ENCODE measurements around the gene POU2AF2. TPM values are rescaled to one million over a fixed set of nuclear protein-coding genes. Genes with fewer than 3 reads are reported as not detected.

Gene POU2AF2
- total RNA-seq, 1 donor, result not detected

- Histone ChIP-seq H3K27ac (ENCODE audit: low read depth, low read length) (no peak overlapping the region), H4K20me1 (ENCODE audit: insufficient read depth, low read length) (no peaks in the 10 kb centered on the region), H3K36me3 (ENCODE audit: insufficient read depth, low read length) (no peaks in the 10 kb centered on the region), H3K79me2 (ENCODE audit: insufficient read depth, low read length) (no peaks in the 10 kb centered on the region), H2AFZ (ENCODE audit: low read length) (no peak overlapping the region), H3K4me2 (ENCODE audit: insufficient read depth, low read length) (no peak overlapping the region), H3K27me3 (ENCODE audit: insufficient read depth, low read length) (no peaks in the 10 kb centered on the region), H3K4me3 (ENCODE audit: insufficient read depth, low read length) (no peak overlapping the region), H3K9me3 (ENCODE audit: low read depth, low read length) (no peaks in the 10 kb centered on the region), H3K4me1 (ENCODE audit: insufficient read depth, low read length) (no peaks in the 10 kb centered on the region)
- TF ChIP-seq CTCF (IDR thresholded peaks at IDR 0.05; ENCODE audit: extremely low read depth, low read depth, low read length), result no peak
- no peak for DNase-seq (ENCODE audit: insufficient read length, low spot score, missing footprints)
Measured at GRCh38 chr11:111272420-111272819, 26.9 kb downstream of the POU2AF2 start.

- Histone ChIP-seq H2AFZ (ENCODE audit: low read length) (no peak overlapping the region), H3K9me3 (ENCODE audit: low read depth, low read length) (no peaks in the 10 kb centered on the region), H3K27me3 (ENCODE audit: insufficient read depth, low read length) (peaks cover 6% of the 10 kb centered on the region), H3K4me1 (ENCODE audit: insufficient read depth, low read length) (no peaks in the 10 kb centered on the region), H3K36me3 (ENCODE audit: insufficient read depth, low read length) (no peaks in the 10 kb centered on the region), H3K4me3 (ENCODE audit: insufficient read depth, low read length) (no peak overlapping the region), H4K20me1 (ENCODE audit: insufficient read depth, low read length) (no peaks in the 10 kb centered on the region), H3K4me2 (ENCODE audit: insufficient read depth, low read length) (no peak overlapping the region), H3K27ac (ENCODE audit: low read depth, low read length) (no peak overlapping the region), H3K79me2 (ENCODE audit: insufficient read depth, low read length) (no peaks in the 10 kb centered on the region)
- no peak for TF ChIP-seq CTCF (IDR thresholded peaks at IDR 0.05; ENCODE audit: extremely low read depth, low read depth, low read length)
- DNase-seq (ENCODE audit: insufficient read length, low spot score, missing footprints), result no peak
Measured at GRCh38 chr11:111282562-111283075, 37.1 kb downstream of the POU2AF2 start.

GRCh38 chr11:111283945-111284481, 38.5 kb downstream of the POU2AF2 start:
- Histone ChIP-seq H4K20me1 (ENCODE audit: insufficient read depth, low read length) (no peaks in the 10 kb centered on the region), H3K4me2 (ENCODE audit: insufficient read depth, low read length) (no peak overlapping the region), H3K4me1 (ENCODE audit: insufficient read depth, low read length) (no peaks in the 10 kb centered on the region), H3K9me3 (ENCODE audit: low read depth, low read length) (no peaks in the 10 kb centered on the region), H3K36me3 (ENCODE audit: insufficient read depth, low read length) (no peaks in the 10 kb centered on the region), H3K27me3 (ENCODE audit: insufficient read depth, low read length) (peaks cover 4% of the 10 kb centered on the region), H3K27ac (ENCODE audit: low read depth, low read length) (no peak overlapping the region), H3K79me2 (ENCODE audit: insufficient read depth, low read length) (no peaks in the 10 kb centered on the region), H2AFZ (ENCODE audit: low read length) (no peak overlapping the region), H3K4me3 (ENCODE audit: insufficient read depth, low read length) (no peak overlapping the region)
- peak; percentile 76 for DNase-seq (ENCODE audit: insufficient read length, low spot score, missing footprints)
- TF ChIP-seq CTCF (IDR thresholded peaks at IDR 0.05; ENCODE audit: extremely low read depth, low read depth, low read length), result no peak

GRCh38 chr11:111285189-111286091, 39.9 kb downstream of the POU2AF2 start:
- H4K20me1 ChIP-seq (ENCODE audit: insufficient read depth, low read length), result no peaks in the 10 kb centered on the region
- H3K9me3 ChIP-seq (ENCODE audit: low read depth, low read length), result no peaks in the 10 kb centered on the region
- no peak for DNase-seq (ENCODE audit: insufficient read length, low spot score, missing footprints)
- H3K27me3 ChIP-seq (ENCODE audit: insufficient read depth, low read length), result peaks cover 3% of the 10 kb centered on the region
- H3K4me1 ChIP-seq (ENCODE audit: insufficient read depth, low read length), result no peaks in the 10 kb centered on the region
- H3K27ac ChIP-seq (ENCODE audit: low read depth, low read length), result no peak overlapping the region
- no peaks in the 10 kb centered on the region for H3K36me3 ChIP-seq (ENCODE audit: insufficient read depth, low read length)
- no peaks in the 10 kb centered on the region for H3K79me2 ChIP-seq (ENCODE audit: insufficient read depth, low read length)
- TF ChIP-seq CTCF (IDR thresholded peaks at IDR 0.05; ENCODE audit: extremely low read depth, low read depth, low read length), result no peak
- H3K4me2 ChIP-seq (ENCODE audit: insufficient read depth, low read length), result no peak overlapping the region
- no peak overlapping the region for H3K4me3 ChIP-seq (ENCODE audit: insufficient read depth, low read length)
- no peak overlapping the region for H2AFZ ChIP-seq (ENCODE audit: low read length)

All from osteoblast (primary cell).